Sigmoid colon (tissue), 7 donors: Measurements from ENCODE around the gene KATNAL2. TPM values are rescaled to one million over a fixed set of nuclear protein-coding genes. Genes with fewer than 3 reads are reported as not detected.

Experiments
- DNase-seq: peaks from one replicate; pipeline ENCODE4 v3.0.0-alpha.2; 2019
- H3K27ac ChIP-seq, 4 donors: fragments of 200-600 bp; sonication (generic); one replicate each; pipeline ENCODE4 v1.5.1; 2016 to 2019; ENCODE audit warnings: mild to moderate bottlenecking in 1 of 4
- H3K27me3 ChIP-seq, 3 donors: fragments of 200-600 bp; sonication (generic); one replicate each; pipeline ENCODE4 v1.5.1; 2019; ENCODE audit warnings: mild to moderate bottlenecking in 1 of 3
- H3K36me3 ChIP-seq, 4 donors: fragments of 200-600 bp; sonication (generic); one replicate each; pipeline ENCODE4 v1.5.1; 2016 to 2019
- H3K4me1 ChIP-seq, 4 donors: fragments of 200-600 bp; sonication (generic); one replicate each; pipeline ENCODE4 v1.5.1; 2017 to 2019
- H3K4me3 ChIP-seq, 4 donors: fragments of 200-600 bp; sonication (generic); one replicate each; pipeline ENCODE4 v1.5.1; 2017 to 2019; ENCODE audit warnings: mild to moderate bottlenecking in 2 of 4, moderate library complexity in 1 of 4
- H3K9me3 ChIP-seq, 4 donors: fragments of 200-600 bp in 3 of 4; sonication (generic) in 3 of 4; one replicate each; pipeline versions ENCODE4 v1.5.1 to v1.6.1; 2013 to 2019
- EP300 ChIP-seq, 4 donors: sonication (generic); formaldehyde crosslinking; IDR thresholded peaks; one replicate each; pipeline ENCODE4 v1.6.1; 2017; ENCODE audit warnings: antibody characterized with exemption in 4 of 4
- POLR2A ChIP-seq, 2 donors: fragments of 450-650 bp; IDR thresholded peaks; one replicate each; pipeline ENCODE4 v1.6.1; 2016; ENCODE audit warnings: antibody characterized with exemption in 2 of 2, mild to moderate bottlenecking in 2 of 2, moderate library complexity in 2 of 2
- POLR2AphosphoS5 ChIP-seq, 4 donors: sonication (generic); formaldehyde crosslinking; IDR thresholded peaks; one replicate each; pipeline ENCODE4 v1.6.1; 2017; ENCODE audit warnings: antibody characterized with exemption in 4 of 4
- WGBS, 2 donors: extraction: QIAGEN DNeasy Blood & Tissue Kit; methylation state at CpG; one replicate each; pipeline ENCODE4 v1.1.7; 2013; 5-methylcytosine and 5-hydroxymethylcytosine counted together
- intact Hi-C: fragments of 100-400 bp; cut with DNase I; formaldehyde crosslinking; loops from one replicate; pipeline ENCODE4 v1.15.1; 2023
- polyA plus RNA-seq, 3 donors: library from polyadenylated mRNA; stranded (reverse); fragments of 200-250 nt; gene quantifications; one replicate each; pipeline ENCODE4 v1.2.3, GENCODE V29; 2013
- total RNA-seq, 4 donors: library from RNA; depleted of rRNA; stranded (reverse); fragments of >200 nt; gene quantifications; one replicate each; pipeline ENCODE4 v1.1.0, GENCODE V29; 2016
- TF ChIP-seq, protein P1 (sequence below), 4 experiments: fragments of 450-650 bp in 3 of 4; fragments of 200-600 bp in 1 of 4; IDR thresholded peaks; one replicate each; pipeline ENCODE4 v1.5.1; 2016 to 2019; ENCODE audit warnings: antibody characterized with exemption in 4 of 4, mild to moderate bottlenecking in 3 of 4, moderate library complexity in 2 of 4
- donor health status: healthy with polysubstance abuse.
- donor health status: Bipolar disorder and iron deficiency.
- donor health status: healthy.

Gene KATNAL2
- total and polyA plus RNA-seq, 7 donors = 0.60 to 18.8 (median 2.5) TPM

DNA sequence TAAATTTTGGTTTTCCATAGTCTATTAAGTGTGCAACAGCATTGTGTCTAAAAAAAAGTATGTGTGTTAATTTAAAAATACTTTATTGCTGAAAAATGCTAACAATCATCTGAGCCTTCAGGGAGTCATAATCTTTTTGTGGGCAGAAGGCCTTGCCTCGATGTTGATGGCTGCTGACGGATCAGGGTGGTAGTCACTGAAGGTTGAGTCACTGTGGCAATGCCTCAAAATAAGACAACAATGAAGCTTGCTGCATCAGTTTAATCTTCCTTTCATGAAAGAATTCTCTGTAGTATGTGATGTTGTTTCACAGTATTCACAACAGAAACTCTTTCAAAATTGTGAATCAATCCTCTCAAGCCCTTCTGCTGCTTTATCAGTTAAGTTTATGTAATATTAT, 201.6 kb downstream of the KATNAL2 start:
- H3K27me3 ChIP-seq = no peaks in the 10 kb centered on the region

DNA sequence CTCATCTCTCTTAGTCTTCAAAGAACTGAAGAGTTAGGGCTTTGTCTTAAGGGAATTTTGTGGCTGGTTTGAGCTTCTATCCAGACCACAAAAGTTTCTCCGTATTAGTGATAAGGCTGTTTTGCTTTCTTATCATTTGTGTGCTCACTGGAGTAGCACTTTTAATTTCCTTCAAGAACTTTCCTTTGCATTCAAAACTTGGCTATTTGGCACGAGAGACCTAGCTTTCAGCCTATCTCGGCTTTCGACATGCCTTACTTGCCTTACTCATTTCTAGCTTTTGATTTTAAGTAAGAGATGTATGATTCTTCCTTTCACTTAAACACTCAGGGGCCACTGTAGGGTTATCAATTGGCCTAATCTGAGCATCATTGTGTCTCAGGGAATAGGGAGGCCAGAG, 203.0 kb downstream of the KATNAL2 start:
- Histone ChIP-seq H3K27ac (no peak overlapping the region), H3K27me3 (no peaks in the 10 kb centered on the region), H3K4me3 (no peak overlapping the region), H3K4me1 (no peaks in the 10 kb centered on the region), H3K36me3 (peaks cover 0 to 25% (median 0%) of the 10 kb centered on the region in 4 donors), H3K9me3 (no peaks in the 10 kb centered on the region)
- 84 to 93% methylated on average over 4 of the region's 4 CpGs for WGBS, 2 donors
- intact Hi-C loops = no loop called here
- TF ChIP-seq POLR2A (IDR thresholded peaks at IDR 0.05) (no peak), POLR2AphosphoS5 (IDR thresholded peaks at IDR 0.05) (no peak), EP300 (IDR thresholded peaks at IDR 0.05) (no peak)
- TF ChIP-seq, protein P1, sequence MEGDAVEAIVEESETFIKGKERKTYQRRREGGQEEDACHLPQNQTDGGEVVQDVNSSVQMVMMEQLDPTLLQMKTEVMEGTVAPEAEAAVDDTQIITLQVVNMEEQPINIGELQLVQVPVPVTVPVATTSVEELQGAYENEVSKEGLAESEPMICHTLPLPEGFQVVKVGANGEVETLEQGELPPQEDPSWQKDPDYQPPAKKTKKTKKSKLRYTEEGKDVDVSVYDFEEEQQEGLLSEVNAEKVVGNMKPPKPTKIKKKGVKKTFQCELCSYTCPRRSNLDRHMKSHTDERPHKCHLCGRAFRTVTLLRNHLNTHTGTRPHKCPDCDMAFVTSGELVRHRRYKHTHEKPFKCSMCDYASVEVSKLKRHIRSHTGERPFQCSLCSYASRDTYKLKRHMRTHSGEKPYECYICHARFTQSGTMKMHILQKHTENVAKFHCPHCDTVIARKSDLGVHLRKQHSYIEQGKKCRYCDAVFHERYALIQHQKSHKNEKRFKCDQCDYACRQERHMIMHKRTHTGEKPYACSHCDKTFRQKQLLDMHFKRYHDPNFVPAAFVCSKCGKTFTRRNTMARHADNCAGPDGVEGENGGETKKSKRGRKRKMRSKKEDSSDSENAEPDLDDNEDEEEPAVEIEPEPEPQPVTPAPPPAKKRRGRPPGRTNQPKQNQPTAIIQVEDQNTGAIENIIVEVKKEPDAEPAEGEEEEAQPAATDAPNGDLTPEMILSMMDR (IDR thresholded peaks at IDR 0.05) = no peak
- DNase-seq = no peak

More for the DNA sequence above, 201.6 kb downstream of the KATNAL2 start:
- DNase-seq = no peak
- 95 to 97% methylated on average over 2 of the region's 2 CpGs for WGBS, 2 donors
- no peak overlapping the region for H3K27ac ChIP-seq
- H3K4me1 ChIP-seq = no peaks in the 10 kb centered on the region
- no peak overlapping the region for H3K4me3 ChIP-seq
- TF ChIP-seq POLR2AphosphoS5 (IDR thresholded peaks at IDR 0.05) (no peak), EP300 (IDR thresholded peaks at IDR 0.05) (no peak), POLR2A (IDR thresholded peaks at IDR 0.05) (no peak)
- TF ChIP-seq, protein P1 (IDR thresholded peaks at IDR 0.05) = no peak
- no peaks in the 10 kb centered on the region for H3K9me3 ChIP-seq
- intact Hi-C loops = no loop called here
- H3K36me3 ChIP-seq = peaks cover 0 to 39% (median 0%) of the 10 kb centered on the region in 4 donors

DNA sequence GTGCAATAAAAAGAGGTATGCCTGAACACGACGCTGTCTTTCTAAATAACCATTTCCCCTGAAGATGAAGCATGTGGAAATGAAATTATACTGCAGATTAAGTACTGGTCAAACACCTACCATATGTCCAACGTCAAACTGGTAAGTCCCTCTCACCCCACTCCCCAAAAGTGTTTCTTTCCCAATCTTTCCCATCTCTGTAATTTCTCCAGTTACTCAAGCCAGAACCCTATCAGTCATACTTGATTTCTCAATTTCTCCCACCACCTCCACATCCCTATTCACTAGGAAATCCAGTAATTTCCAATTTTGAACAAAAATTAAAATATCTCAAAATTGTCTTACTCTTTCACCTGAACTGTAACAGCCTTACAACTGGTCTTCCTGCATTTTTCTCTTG, 203.7 kb downstream of the KATNAL2 start:
- H3K4me3 ChIP-seq = no peak overlapping the region
- 95 to 98% methylated on average over 3 of the region's 3 CpGs for WGBS, 2 donors
- intact Hi-C loops = no loop called here

DNA sequence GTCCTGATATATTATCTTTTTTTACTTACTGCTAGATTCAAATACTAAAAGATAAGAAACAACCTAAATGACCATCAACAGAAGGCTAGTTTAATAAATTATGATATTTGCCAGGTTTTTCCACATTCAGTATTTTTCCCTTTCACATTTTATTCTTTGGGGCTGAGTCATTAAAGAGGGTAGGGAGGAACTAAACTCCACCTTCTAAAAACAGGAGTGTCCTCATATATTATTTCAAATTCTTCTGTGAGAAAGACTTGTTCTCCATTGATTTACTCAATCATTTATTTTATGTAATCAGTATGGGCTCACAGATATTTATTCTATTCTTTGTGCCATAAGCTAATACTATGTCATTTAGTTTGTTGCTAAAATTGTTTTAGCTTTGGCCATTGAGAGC, 223.9 kb downstream of the KATNAL2 start:
- Histone ChIP-seq H3K36me3 (peaks cover 0 to 3% (median under 1%) of the 10 kb centered on the region in 4 donors), H3K4me1 (no peaks in the 10 kb centered on the region), H3K9me3 (no peaks in the 10 kb centered on the region), H3K27me3 (no peaks in the 10 kb centered on the region), H3K27ac (no peak overlapping the region), H3K4me3 (no peak overlapping the region)
- TF ChIP-seq, protein P1 (IDR thresholded peaks at IDR 0.05) = no peak
- no peak for TF ChIP-seq EP300 (IDR thresholded peaks at IDR 0.05)
- TF ChIP-seq POLR2A (IDR thresholded peaks at IDR 0.05) = no peak
- TF ChIP-seq POLR2AphosphoS5 (IDR thresholded peaks at IDR 0.05) = no peak
- intact Hi-C loops = no loop called here
- no peak for DNase-seq

More for the DNA sequence above, 203.7 kb downstream of the KATNAL2 start:
- TF ChIP-seq POLR2A (IDR thresholded peaks at IDR 0.05) = no peak
- TF ChIP-seq, protein P1 (IDR thresholded peaks at IDR 0.05) = no peak
- TF ChIP-seq POLR2AphosphoS5 (IDR thresholded peaks at IDR 0.05) = no peak
- no peak for TF ChIP-seq EP300 (IDR thresholded peaks at IDR 0.05)
- no peak for DNase-seq
- Histone ChIP-seq H3K36me3 (peaks cover 0 to 28% (median 0%) of the 10 kb centered on the region in 4 donors), H3K9me3 (no peaks in the 10 kb centered on the region), H3K27me3 (no peaks in the 10 kb centered on the region), H3K27ac (no peak overlapping the region), H3K4me1 (no peaks in the 10 kb centered on the region)

DNA sequence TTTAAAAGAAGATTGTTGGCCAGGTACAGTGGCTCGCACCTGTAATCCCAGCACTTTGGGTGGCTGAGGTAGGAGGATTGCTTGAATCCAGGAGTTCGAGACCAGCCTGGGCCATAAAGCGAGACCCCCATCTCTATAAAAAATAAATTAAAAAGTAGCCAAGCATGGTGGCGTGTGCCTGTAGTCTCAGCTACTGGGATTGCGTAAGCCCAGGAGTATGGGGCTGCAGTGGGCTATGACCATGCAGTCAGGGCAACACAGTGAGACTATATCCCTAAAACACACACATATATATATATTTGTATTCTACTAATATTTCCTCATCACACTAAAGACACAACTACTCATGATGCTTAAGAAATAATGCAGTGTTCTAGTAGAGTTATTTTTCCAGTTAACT, 225.8 kb downstream of the KATNAL2 start:
- no peaks in the 10 kb centered on the region for H3K9me3 ChIP-seq
- no peaks in the 10 kb centered on the region for H3K36me3 ChIP-seq
- H3K27ac ChIP-seq = no peak overlapping the region
- TF ChIP-seq, protein P1 (IDR thresholded peaks at IDR 0.05) = no peak
- TF ChIP-seq POLR2A (IDR thresholded peaks at IDR 0.05) (no peak), POLR2AphosphoS5 (IDR thresholded peaks at IDR 0.05) (no peak), EP300 (IDR thresholded peaks at IDR 0.05) (no peak)
- intact Hi-C loops = no loop called here
- no peaks in the 10 kb centered on the region for H3K27me3 ChIP-seq
- H3K4me1 ChIP-seq = no peaks in the 10 kb centered on the region
- DNase-seq = no peak
- H3K4me3 ChIP-seq = no peak overlapping the region
- WGBS, 2 donors = 98 to 100% methylated on average over 5 of the region's 5 CpGs
